ENCODE data around the gene ITGB2. TPM values are rescaled to one million over a fixed set of nuclear protein-coding genes. Genes with fewer than 3 reads are reported as not detected.
"Not testable (repeated sequence)": the region's sequence is repeated elsewhere in the genome, so short reads cannot be mapped to it uniquely, and the experiment has no call there.

The ITGB2 gene
- total RNA-seq, 2 donors from 2014 or later, result 6.8 to 33.1 TPM

- intact Hi-C loops (cut with DNase I, micrococcal nuclease), result no loop called here
- ATAC-seq, result no peak
- no peak for DNase-seq
Observed at GRCh38 chr21:44884097-44884496, 36.6 kb downstream of the ITGB2 start.

GRCh38 chr21:44883250-44883649 lies 37.4 kb downstream of the ITGB2 start:
- ATAC-seq (no peak), DNase-seq (no peak)
- intact Hi-C loops (cut with DNase I, micrococcal nuclease), result no loop called here

- ATAC-seq, result peak; percentile 9
- intact Hi-C loops (cut with DNase I, micrococcal nuclease), result no loop called here
- DNase-seq, result no peak
Observed at GRCh38 chr21:44881198-44881872, 39.4 kb downstream of the ITGB2 start.

- DNase-seq (no peak), ATAC-seq (no peak)
- intact Hi-C loops (cut with DNase I, micrococcal nuclease), result no loop called here
Observed at GRCh38 chr21:44880405-44881197, 40.1 kb downstream of the ITGB2 start.

- ATAC-seq; DNase-seq; intact Hi-C loops (cut with DNase I, micrococcal nuclease): not testable (repeated sequence)
Observed at GRCh38 chr21:44879238-44879637, 41.5 kb downstream of the ITGB2 start.

GRCh38 chr21:44878053-44878982 lies 42.4 kb downstream of the ITGB2 start:
- ATAC-seq (peak; percentile 54), DNase-seq (no peak)
- intact Hi-C loops (cut with DNase I, micrococcal nuclease), result no loop called here

GRCh38 chr21:44876849-44877575 lies 43.7 kb downstream of the ITGB2 start:
- DNase-seq (no peak), ATAC-seq (no peak)
- intact Hi-C loops (cut with DNase I, micrococcal nuclease), result no loop called here

- intact Hi-C loops (cut with DNase I, micrococcal nuclease), result no loop called here
- DNase-seq, result no peak
- no peak for ATAC-seq
Observed at GRCh38 chr21:44875316-44875700, 45.4 kb downstream of the ITGB2 start.

- peak; percentile 24 for ATAC-seq
- intact Hi-C loops (cut with DNase I, micrococcal nuclease), result no loop called here
- DNase-seq, result peak; percentile 54 to 72
Observed at GRCh38 chr21:44874497-44875315, 46.0 kb downstream of the ITGB2 start.

- ATAC-seq (no peak), DNase-seq (no peak)
- intact Hi-C loops (cut with DNase I, micrococcal nuclease), result no loop called here
Observed at GRCh38 chr21:44874240-44874496, 46.5 kb downstream of the ITGB2 start.

GRCh38 chr21:44873356-44874239 lies 47.1 kb downstream of the ITGB2 start, which contains the start of gene PTTG1IP:
Gene PTTG1IP (minus strand): TSS chr21:44873690. CDS start chr21:44873616, 74 bp downstream.
- ATAC-seq, result peak; percentile 74
- peak; percentile 98 to 100 for DNase-seq
- intact Hi-C loops (cut with DNase I, micrococcal nuclease), result no loop called here

GRCh38 chr21:44872649-44873355 lies 47.9 kb downstream of the ITGB2 start:
- intact Hi-C loops (cut with DNase I, micrococcal nuclease), result no loop called here
- DNase-seq (peak; percentile 58 to 59), ATAC-seq (peak; percentile 1)

GRCh38 chr21:44872323-44872648 lies 48.4 kb downstream of the ITGB2 start:
- DNase-seq (no peak), ATAC-seq (peak; percentile 16)
- intact Hi-C loops (cut with DNase I, micrococcal nuclease), result no loop called here

GRCh38 chr21:44871576-44872269 lies 49.0 kb downstream of the ITGB2 start:
- intact Hi-C loops (cut with DNase I, micrococcal nuclease), result no loop called here
- DNase-seq (peak; percentile 60 to 78), ATAC-seq (peak; percentile 59)

GRCh38 chr21:44870748-44871495 lies 49.8 kb downstream of the ITGB2 start:
- intact Hi-C loops (cut with DNase I, micrococcal nuclease), result no loop called here
- DNase-seq (peak; percentile 55 to 60), ATAC-seq (no peak)

Measured in left colon (tissue), 2 donors.